Measurements from ENCODE around the gene TMEM62.

Gene TMEM62

GRCh38 chr15:43133430-43134156 lies at the start of gene TMEM62:
Gene TMEM62, plus strand, starts transcription at chr15:43133586. Its CDS starts 217 bp downstream, at chr15:43133803.
- DNase-seq (ENCODE audit: low read depth in 3 of 3, low spot score in 1 of 3) = peak in 1 of 3 donors; percentile 25

GRCh38 chr15:43085921-43086320 lies 47.5 kb upstream of the TMEM62 start:
- DNase-seq (ENCODE audit: low read depth in 3 of 3, low spot score in 1 of 3) = no peak

GRCh38 chr15:43086551-43086950 lies 46.8 kb upstream of the TMEM62 start:
- no peak for DNase-seq (ENCODE audit: low read depth in 3 of 3, low spot score in 1 of 3)

- no peak for DNase-seq (ENCODE audit: low read depth in 3 of 3, low spot score in 1 of 3)
Measured at GRCh38 chr15:43091859-43092258, 41.5 kb upstream of the TMEM62 start.

GRCh38 chr15:43093026-43093425 lies 40.4 kb upstream of the TMEM62 start:
- no peak for DNase-seq (ENCODE audit: low read depth in 3 of 3, low spot score in 1 of 3)

- no peak for DNase-seq (ENCODE audit: low read depth in 3 of 3, low spot score in 1 of 3)
Measured at GRCh38 chr15:43094416-43095030, 38.9 kb upstream of the TMEM62 start.

- DNase-seq (ENCODE audit: low read depth in 3 of 3, low spot score in 1 of 3) = no peak
Measured at GRCh38 chr15:43095243-43095642, 38.1 kb upstream of the TMEM62 start.

- DNase-seq (ENCODE audit: low read depth in 3 of 3, low spot score in 1 of 3) = no peak
Measured at GRCh38 chr15:43095708-43096347, 37.6 kb upstream of the TMEM62 start.

- DNase-seq (ENCODE audit: low read depth in 3 of 3, low spot score in 1 of 3) = no peak
Measured at GRCh38 chr15:43096411-43096810, 37.0 kb upstream of the TMEM62 start.

- DNase-seq (ENCODE audit: low read depth in 3 of 3, low spot score in 1 of 3) = no peak
Measured at GRCh38 chr15:43099105-43099845, 34.1 kb upstream of the TMEM62 start.

- DNase-seq (ENCODE audit: low read depth in 3 of 3, low spot score in 1 of 3) = no peak
Measured at GRCh38 chr15:43100971-43101370, 32.4 kb upstream of the TMEM62 start.

DNA sequence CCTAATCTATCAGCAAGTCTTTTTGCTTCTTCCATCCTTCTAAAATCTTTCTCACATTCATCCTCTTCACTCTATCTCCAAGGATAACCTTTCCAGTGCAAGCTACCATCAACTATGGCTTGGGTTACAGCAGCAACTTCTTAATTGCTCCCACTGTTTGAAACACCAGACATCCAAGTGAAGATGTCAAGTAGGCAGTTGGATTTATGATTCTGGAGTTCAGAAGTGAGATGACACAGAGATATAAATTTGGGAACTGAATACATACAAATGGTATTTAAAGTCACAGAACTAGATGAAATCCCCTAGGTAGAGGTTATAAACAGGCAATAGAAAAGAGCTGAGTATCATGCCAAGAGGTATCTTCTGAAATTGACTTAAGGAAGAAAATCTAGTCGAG lies 31.2 kb upstream of the TMEM62 start:
- DNase-seq (ENCODE audit: low read depth in 3 of 3, low spot score in 1 of 3) = no peak

DNA sequence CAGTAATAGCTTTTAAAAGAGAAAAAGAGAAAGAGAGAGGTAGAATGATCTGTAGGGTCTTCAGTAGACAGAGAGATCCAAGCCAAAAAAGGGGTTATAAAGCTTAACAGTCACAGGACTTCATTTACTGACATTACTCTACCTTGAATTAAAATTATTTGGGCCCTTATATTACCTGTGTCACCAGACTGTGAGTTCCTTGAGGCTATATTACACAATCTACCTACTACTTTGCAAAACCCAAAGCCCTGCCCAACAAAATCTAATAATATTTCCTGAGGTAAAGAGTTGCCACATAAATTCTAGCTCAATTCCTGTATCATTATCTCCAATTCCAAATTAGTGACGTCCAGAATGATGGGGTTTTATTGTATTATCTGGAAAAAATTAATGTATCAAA lies 29.5 kb upstream of the TMEM62 start:
- no peak for DNase-seq (ENCODE audit: low read depth in 3 of 3, low spot score in 1 of 3)

- no peak for DNase-seq (ENCODE audit: low read depth in 3 of 3, low spot score in 1 of 3)
Measured at GRCh38 chr15:43104426-43104825, 29.0 kb upstream of the TMEM62 start.

GRCh38 chr15:43105077-43105736 lies 28.2 kb upstream of the TMEM62 start:
- DNase-seq (ENCODE audit: low read depth in 3 of 3, low spot score in 1 of 3) = no peak

DNA sequence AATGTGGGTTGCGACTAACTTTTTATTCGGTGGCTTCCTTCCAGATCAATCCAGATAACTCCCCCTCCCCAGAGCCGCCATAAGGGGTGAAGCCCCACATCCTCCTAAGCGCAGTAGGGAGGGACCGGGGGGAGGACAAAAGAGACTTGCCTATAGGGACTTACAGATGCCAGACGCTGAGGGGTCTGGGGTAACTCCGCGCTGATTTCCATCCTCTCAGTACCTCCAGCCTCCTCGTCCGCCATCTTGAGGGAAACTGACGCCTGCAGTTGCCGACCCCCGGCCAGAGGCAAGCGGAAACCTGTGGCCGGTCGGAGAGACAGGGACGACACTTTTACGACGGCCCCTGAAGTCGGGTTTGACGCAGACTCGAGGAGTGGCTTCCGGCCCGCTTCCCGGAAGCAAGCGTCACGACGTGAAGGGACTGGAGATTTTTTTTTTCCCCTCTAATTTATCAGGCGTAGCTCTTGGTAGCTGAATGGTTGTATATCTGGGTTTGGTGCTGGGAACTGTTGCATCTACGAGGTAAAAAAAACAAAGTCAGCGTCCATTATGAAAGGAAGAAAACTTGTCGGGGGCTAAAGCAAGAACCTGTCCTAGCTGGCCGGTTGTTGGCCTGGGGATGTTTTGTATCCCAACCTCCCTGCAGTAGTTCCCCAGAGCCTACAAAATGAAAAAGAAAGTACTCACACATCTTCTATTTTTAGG lies 27.5 kb upstream of the TMEM62 start, which contains the start of gene UBR1:
Gene UBR1 (minus strand): TSS at position 261 of the 708 bp plus-strand sequence. CDS start 16 bp downstream, at position 245.
- DNase-seq (ENCODE audit: low read depth in 3 of 3, low spot score in 1 of 3) = peak; percentile 68 to 73 (median 69)

DNA sequence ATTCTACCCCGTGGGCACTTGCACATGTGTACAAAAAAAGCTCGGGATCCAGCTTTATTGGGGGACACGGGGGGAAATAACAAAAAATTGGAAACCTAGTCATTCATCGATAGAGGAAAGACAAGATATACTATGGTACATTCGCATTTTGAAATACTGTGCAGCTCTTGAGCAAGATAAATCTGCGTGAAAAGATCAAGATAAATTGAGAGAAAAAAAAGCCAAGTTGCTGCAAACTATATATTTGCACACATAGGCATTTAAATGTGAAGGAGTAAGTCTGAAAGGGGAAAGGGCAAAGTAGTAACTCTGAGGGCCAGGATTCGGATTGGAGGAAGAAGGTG lies 26.9 kb upstream of the TMEM62 start:
- DNase-seq (ENCODE audit: low read depth in 3 of 3, low spot score in 1 of 3) = no peak

DNA sequence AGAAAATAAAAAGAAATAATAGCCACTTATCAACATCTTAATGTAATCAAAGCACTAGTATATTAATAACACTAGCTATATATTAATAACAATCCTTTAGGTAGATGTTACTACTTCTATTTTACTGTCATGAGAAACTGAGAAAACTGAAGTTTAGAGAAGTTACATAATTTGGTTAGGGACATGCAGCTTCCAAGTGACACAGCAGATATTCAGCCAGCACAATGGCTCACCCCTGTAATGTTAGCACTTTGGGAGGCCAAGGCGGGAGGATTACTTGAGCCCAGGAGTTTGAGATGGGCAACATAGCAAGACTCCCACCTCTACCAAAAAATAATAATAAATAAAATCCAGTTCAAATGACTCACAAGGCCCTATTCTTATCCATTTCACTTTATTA lies 25.6 kb upstream of the TMEM62 start:
- no peak for DNase-seq (ENCODE audit: low read depth in 3 of 3, low spot score in 1 of 3)

DNA sequence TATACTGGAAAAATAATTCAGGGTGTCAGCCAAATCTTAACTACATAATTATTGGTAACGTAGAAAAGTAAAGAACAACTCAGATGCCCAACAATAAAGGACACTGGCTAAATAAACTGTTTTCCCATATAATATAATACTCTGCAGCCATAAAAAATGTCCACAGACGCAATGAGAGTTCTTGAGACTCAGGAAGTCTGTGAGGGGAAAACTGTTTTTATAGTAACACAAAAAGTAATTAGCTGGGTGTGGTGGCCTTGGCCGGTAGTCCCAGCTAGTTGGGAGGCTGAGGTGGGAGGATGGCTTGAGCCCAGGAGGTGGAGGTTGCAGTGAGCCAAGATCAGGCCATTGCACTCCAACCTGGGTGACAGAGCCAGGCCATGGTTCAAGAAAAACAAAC lies 22.0 kb upstream of the TMEM62 start:
- DNase-seq (ENCODE audit: low read depth in 3 of 3, low spot score in 1 of 3) = no peak

GRCh38 chr15:43118286-43118685 lies 15.1 kb upstream of the TMEM62 start:
- DNase-seq (ENCODE audit: low read depth in 3 of 3, low spot score in 1 of 3) = no peak

- DNase-seq (ENCODE audit: low read depth in 3 of 3, low spot score in 1 of 3) = no peak
Measured at GRCh38 chr15:43118829-43119228, 14.6 kb upstream of the TMEM62 start.
